ENCODE data around the gene MYOM3.

The MYOM3 gene

DNA sequence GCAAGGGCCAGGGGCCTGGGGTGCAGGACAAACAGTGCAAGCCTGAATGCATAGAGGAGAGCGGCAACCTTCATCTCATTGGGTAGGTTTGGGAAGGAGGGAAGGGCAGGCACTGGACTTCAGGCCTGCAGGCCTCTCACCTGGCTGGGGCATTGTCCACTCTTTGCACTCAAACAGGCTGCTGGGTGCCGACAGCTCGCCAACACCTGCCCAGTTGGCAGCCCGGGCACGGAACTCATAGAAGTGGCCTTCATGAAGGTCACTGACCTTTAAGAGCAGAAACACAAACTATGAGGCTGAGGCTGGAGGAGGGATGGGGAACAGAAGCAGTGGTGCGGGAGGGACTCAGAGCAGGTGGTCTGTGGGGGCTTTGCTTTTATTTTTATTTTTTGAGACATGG is 30.7 kb downstream of the MYOM3 start:
- intact Hi-C loops (cut with DNase I; ENCODE audit: low total_unique reads): no loop called here
- Histone ChIP-seq H3K27me3 (no peaks in the 10 kb centered on the region), H3K9me3 (no peaks in the 10 kb centered on the region), H3K4me3 (no peak overlapping the region), H3K4me1 (no peaks in the 10 kb centered on the region), H3K27ac (no peak overlapping the region), H3K36me3 (no peaks in the 10 kb centered on the region)
- no peak for DNase-seq
- TF ChIP-seq, protein P1, sequence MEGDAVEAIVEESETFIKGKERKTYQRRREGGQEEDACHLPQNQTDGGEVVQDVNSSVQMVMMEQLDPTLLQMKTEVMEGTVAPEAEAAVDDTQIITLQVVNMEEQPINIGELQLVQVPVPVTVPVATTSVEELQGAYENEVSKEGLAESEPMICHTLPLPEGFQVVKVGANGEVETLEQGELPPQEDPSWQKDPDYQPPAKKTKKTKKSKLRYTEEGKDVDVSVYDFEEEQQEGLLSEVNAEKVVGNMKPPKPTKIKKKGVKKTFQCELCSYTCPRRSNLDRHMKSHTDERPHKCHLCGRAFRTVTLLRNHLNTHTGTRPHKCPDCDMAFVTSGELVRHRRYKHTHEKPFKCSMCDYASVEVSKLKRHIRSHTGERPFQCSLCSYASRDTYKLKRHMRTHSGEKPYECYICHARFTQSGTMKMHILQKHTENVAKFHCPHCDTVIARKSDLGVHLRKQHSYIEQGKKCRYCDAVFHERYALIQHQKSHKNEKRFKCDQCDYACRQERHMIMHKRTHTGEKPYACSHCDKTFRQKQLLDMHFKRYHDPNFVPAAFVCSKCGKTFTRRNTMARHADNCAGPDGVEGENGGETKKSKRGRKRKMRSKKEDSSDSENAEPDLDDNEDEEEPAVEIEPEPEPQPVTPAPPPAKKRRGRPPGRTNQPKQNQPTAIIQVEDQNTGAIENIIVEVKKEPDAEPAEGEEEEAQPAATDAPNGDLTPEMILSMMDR (IDR thresholded peaks at IDR 0.05): no peak

DNA sequence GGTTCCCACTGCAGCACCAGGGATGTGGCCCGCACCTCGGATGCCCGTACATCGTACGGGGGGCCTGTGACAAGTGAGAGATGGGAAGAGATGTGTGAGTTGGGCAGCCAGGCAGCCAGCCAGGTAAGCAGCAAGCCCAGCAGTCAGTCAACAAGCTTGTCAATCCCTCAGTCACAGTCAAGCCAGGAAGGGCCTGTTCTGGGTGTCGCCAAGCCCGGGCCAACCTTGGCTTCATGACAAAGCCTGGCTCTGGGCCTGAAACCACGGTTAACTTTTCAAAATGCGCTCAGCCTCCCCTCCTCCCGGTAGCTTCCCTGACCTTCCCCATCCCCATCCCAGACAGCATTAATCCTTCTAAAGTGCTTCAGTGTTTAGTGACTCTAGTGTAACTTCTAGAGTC is 31.8 kb downstream of the MYOM3 start:
- TF ChIP-seq, protein P1 (IDR thresholded peaks at IDR 0.05): no peak
- Histone ChIP-seq H3K27me3 (no peaks in the 10 kb centered on the region), H3K4me1 (no peaks in the 10 kb centered on the region), H3K9me3 (no peaks in the 10 kb centered on the region), H3K27ac (no peak overlapping the region), H3K36me3 (no peaks in the 10 kb centered on the region), H3K4me3 (no peak overlapping the region)
- intact Hi-C loops (cut with DNase I; ENCODE audit: low total_unique reads): no loop called here
- DNase-seq: no peak

DNA sequence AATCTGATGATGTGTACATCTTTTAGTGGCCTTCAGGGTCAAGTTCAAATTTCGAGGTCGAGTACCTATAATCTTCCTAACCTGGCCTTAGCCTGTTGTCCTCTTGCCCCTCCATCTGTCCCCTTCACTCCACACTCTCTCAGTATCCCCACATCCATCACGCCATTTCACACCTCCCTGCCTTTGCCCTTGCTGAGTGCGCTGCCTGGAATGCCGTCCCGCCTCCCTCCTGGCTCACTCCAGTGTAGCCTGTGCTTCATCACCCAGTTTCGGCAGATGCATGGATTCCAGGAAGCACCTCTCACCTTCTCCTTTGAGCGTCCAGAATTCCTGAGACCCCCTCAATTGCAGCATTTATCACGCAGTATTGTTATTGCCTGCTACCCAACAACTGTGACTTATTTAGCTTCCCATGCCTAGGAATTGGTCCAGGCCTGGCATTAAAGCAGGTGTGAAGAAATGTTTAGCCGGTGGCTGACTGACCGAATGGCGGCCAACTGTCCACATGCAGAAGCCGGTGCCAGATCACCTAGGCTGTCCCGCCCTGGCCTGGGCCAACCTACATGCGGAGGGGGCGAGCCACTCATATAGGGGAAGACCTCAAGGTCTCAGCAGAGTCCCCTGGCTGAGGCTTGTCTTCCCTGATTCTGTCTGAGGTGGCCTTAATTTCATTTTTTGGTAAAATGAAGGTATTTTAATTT is 34.5 kb downstream of the MYOM3 start:
- Histone ChIP-seq H3K9me3 (no peaks in the 10 kb centered on the region), H3K4me3 (no peak overlapping the region), H3K4me1 (no peaks in the 10 kb centered on the region), H3K27me3 (no peaks in the 10 kb centered on the region), H3K36me3 (no peaks in the 10 kb centered on the region), H3K27ac (no peak overlapping the region)
- DNase-seq: no peak
- TF ChIP-seq, protein P1 (IDR thresholded peaks at IDR 0.05): no peak
- intact Hi-C loops (cut with DNase I; ENCODE audit: low total_unique reads): no loop called here

DNA sequence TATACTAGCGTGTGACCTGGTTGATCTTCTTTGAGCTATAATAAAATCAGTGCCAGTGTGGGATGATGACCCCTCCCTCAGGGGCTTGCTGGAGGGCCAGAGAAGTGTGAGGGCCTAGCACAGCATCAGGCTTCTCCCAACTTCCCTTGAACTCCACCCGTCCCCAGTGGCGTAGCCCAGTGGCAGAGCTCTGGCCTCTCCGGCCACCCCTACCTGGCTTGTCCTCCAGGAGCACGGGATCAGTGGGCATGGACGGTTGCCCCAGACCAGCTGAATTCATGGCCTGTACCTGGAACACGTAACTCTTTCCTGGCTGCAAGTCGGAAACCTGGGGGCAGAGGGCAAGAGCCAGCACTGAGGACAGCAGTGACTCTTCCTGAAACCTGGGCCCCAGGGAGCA is 36.0 kb downstream of the MYOM3 start:
- Histone ChIP-seq H3K36me3 (no peaks in the 10 kb centered on the region), H3K4me1 (peaks cover 0 to 3% (median 1%) of the 10 kb centered on the region in 4 donors), H3K27ac (no peak overlapping the region), H3K4me3 (no peak overlapping the region), H3K9me3 (no peaks in the 10 kb centered on the region), H3K27me3 (no peaks in the 10 kb centered on the region)
- intact Hi-C loops (cut with DNase I; ENCODE audit: low total_unique reads): no loop called here
- TF ChIP-seq, protein P1 (IDR thresholded peaks at IDR 0.05): no peak
- no peak for DNase-seq

DNA sequence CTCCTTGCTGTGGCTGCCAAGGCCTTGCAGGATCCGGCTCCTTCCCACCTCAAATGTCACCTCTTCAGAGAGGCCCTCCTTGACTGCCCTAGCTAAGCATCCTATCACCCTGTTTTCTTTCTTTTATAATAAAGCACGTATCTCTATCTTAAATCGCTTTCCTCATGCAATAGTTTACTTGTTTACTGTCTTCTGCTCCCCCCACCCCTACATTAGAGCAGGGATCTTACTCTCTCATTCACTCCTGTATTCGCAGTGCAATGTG is 36.4 kb downstream of the MYOM3 start:
- no peak overlapping the region for H3K27ac ChIP-seq
- H3K36me3 ChIP-seq: no peaks in the 10 kb centered on the region
- intact Hi-C loops (cut with DNase I; ENCODE audit: low total_unique reads): no loop called here
- no peak for DNase-seq
- TF ChIP-seq, protein P1 (IDR thresholded peaks at IDR 0.05): no peak
- no peak overlapping the region for H3K4me3 ChIP-seq
- no peaks in the 10 kb centered on the region for H3K27me3 ChIP-seq
- peaks cover 0 to 6% (median 2%) of the 10 kb centered on the region in 4 donors for H3K4me1 ChIP-seq
- H3K9me3 ChIP-seq: no peaks in the 10 kb centered on the region
